WTC11 (cell line): Measurements from ENCODE around the gene NANOS2. TPM values are rescaled to one million over a fixed set of nuclear protein-coding genes. Genes with fewer than 3 reads are reported as not detected.

Source experiments
- AR ChIP-seq: fragments of 250-450 bp; sonication (Bioruptor Pico); IDR thresholded peaks from 2 replicates; pipeline ENCODE4 v1.9.0; 2021; ENCODE audit warnings: mild to moderate bottlenecking
- ATF1 ChIP-seq: sonication (generic); formaldehyde crosslinking; IDR thresholded peaks from 2 replicates; pipeline ENCODE4 v1.8.1; 2023; ENCODE audit warnings: mild to moderate bottlenecking, moderate library complexity, missing genetic modification reagents
- CBFB ChIP-seq: sonication (generic); formaldehyde crosslinking; IDR thresholded peaks from 2 replicates; pipeline ENCODE4 v1.8.1; 2022; ENCODE audit warnings: mild to moderate bottlenecking, low read depth, missing genetic modification reagents
- CREB1 ChIP-seq: sonication (generic); formaldehyde crosslinking; IDR thresholded peaks from 2 replicates; pipeline ENCODE4 v1.8.0; 2023; ENCODE audit warnings: mild to moderate bottlenecking, missing genetic modification reagents
- E2F1 ChIP-seq: sonication (generic); formaldehyde crosslinking; IDR thresholded peaks from 2 replicates; pipeline ENCODE4 v1.8.0; 2022; ENCODE audit warnings: mild to moderate bottlenecking, missing genetic modification reagents
- FOXK1 ChIP-seq: sonication (generic); formaldehyde crosslinking; IDR thresholded peaks from 2 replicates; pipeline ENCODE4 v1.8.0; 2022; ENCODE audit warnings: mild to moderate bottlenecking, moderate library complexity, missing genetic modification reagents
- FOXP1 ChIP-seq: sonication (generic); formaldehyde crosslinking; IDR thresholded peaks from 2 replicates; pipeline ENCODE4 v1.8.0; 2022; ENCODE audit warnings: missing genetic modification reagents, mild to moderate bottlenecking, moderate library complexity, borderline replicate concordance
- FOXP4 ChIP-seq: sonication (generic); formaldehyde crosslinking; IDR thresholded peaks from 2 replicates; pipeline ENCODE4 v1.8.0; 2022; ENCODE audit warnings: mild to moderate bottlenecking, missing genetic modification reagents
- IRF1 ChIP-seq: sonication (generic); formaldehyde crosslinking; IDR thresholded peaks from 2 replicates; pipeline ENCODE4 v1.8.0; 2023; ENCODE audit warnings: missing genetic modification reagents
- JUN ChIP-seq: sonication (generic); formaldehyde crosslinking; IDR thresholded peaks from 2 replicates; pipeline ENCODE4 v1.8.0; 2023; ENCODE audit warnings: mild to moderate bottlenecking, missing genetic modification reagents
- MXD4 ChIP-seq: fragments of 250-450 bp; sonication (Bioruptor Pico); IDR thresholded peaks from 2 replicates; pipeline ENCODE4 v1.8.0; 2021; ENCODE audit warnings: mild to moderate bottlenecking, moderate library complexity, borderline replicate concordance
- NR1H2 ChIP-seq: sonication (generic); formaldehyde crosslinking; IDR thresholded peaks from 2 replicates; pipeline ENCODE4 v1.9.0; 2021; ENCODE audit warnings: mild to moderate bottlenecking, moderate library complexity, missing genetic modification reagents
- NR2C2 ChIP-seq: sonication (generic); formaldehyde crosslinking; IDR thresholded peaks from 2 replicates; pipeline ENCODE4 v1.8.0; 2022; ENCODE audit warnings: mild to moderate bottlenecking, missing genetic modification reagents
- PREB ChIP-seq: sonication (generic); formaldehyde crosslinking; IDR thresholded peaks from 2 replicates; pipeline ENCODE4 v1.8.1; 2022; ENCODE audit warnings: mild to moderate bottlenecking, missing genetic modification reagents, moderate library complexity, borderline replicate concordance
- SP1 ChIP-seq: sonication (generic); formaldehyde crosslinking; conservative IDR thresholded peaks from 2 replicates; pipeline ENCODE4 v1.8.1; 2022; ENCODE audit warnings: missing genetic modification reagents
- TEAD1 ChIP-seq: sonication (generic); formaldehyde crosslinking; IDR thresholded peaks from 2 replicates; pipeline ENCODE4 v1.8.0; 2022; ENCODE audit warnings: mild to moderate bottlenecking, missing genetic modification reagents
- TEAD4 ChIP-seq: sonication (generic); formaldehyde crosslinking; IDR thresholded peaks from 2 replicates; pipeline ENCODE4 v1.8.0; 2022; ENCODE audit warnings: mild to moderate bottlenecking, missing genetic modification reagents
- TP53 ChIP-seq: sonication (generic); formaldehyde crosslinking; IDR thresholded peaks from 2 replicates; pipeline ENCODE4 v1.8.1; 2023; ENCODE audit warnings: mild to moderate bottlenecking, missing genetic modification reagents
- USF2 ChIP-seq: sonication (generic); formaldehyde crosslinking; IDR thresholded peaks from 2 replicates; pipeline ENCODE4 v1.8.1; 2023; ENCODE audit warnings: mild to moderate bottlenecking, missing genetic modification reagents, moderate library complexity
- ZNF121 ChIP-seq: sonication (generic); formaldehyde crosslinking; IDR thresholded peaks from 2 replicates; pipeline ENCODE4 v1.8.0; 2023; ENCODE audit warnings: missing genetic modification reagents
- ZNF425 ChIP-seq: fragments of 250-450 bp; sonication (Bioruptor Pico); conservative IDR thresholded peaks from 2 replicates; pipeline ENCODE4 v1.9.0; 2021; ENCODE audit warnings: mild to moderate bottlenecking
- ZNF512 ChIP-seq: sonication (generic); formaldehyde crosslinking; IDR thresholded peaks from 2 replicates; pipeline ENCODE4 v1.8.1; 2022; ENCODE audit warnings: missing genetic modification reagents, borderline replicate concordance
- ZSCAN18 ChIP-seq: fragments of 250-450 bp; sonication (Bioruptor Pico); IDR thresholded peaks from 2 replicates; pipeline ENCODE4 v2.1.2; 2022; ENCODE audit warnings: mild to moderate bottlenecking, moderate library complexity
- total RNA-seq: library from RNA; stranded (reverse); gene quantifications from 3 replicates; pipeline ENCODE4 v1.2.3, GENCODE V29; 2021

NANOS2 gene
- total RNA-seq, 1 experiment from 2014 or later, result 0.13 TPM

GRCh38 chr19:45952686-45953505, 38.3 kb upstream of the NANOS2 start (continued):
- TF ChIP-seq NR1H2 (CRISPR knock-in tag), result peak; percentile 59; the same call in 1 of the 2 replicates
- no peak for TF ChIP-seq AR (CRISPR knock-in tag)
- TF ChIP-seq FOXP4 (CRISPR knock-in tag), result peak; percentile 97
- TF ChIP-seq IRF1 (CRISPR knock-in tag), result peak; percentile 54; the same call in 1 of the 2 replicates
- TF ChIP-seq JUN (CRISPR knock-in tag), result peak; percentile 93
- TF ChIP-seq ZNF121 (CRISPR knock-in tag), result 0 out of 2 replicates have a peak, but pooled peaks have one; percentile 6
- peak; percentile 94 for TF ChIP-seq TP53
- TF ChIP-seq ZNF425 (CRISPR knock-in tag), result no peak
- TF ChIP-seq PREB (CRISPR knock-in tag), result peak; percentile 72; the same call in 1 of the 2 replicates
- TF ChIP-seq ATF1 (CRISPR knock-in tag), result 0 out of 2 replicates have a peak, but pooled peaks have one; percentile 19
- peak; percentile 95 for TF ChIP-seq FOXP1 (CRISPR knock-in tag)
- peak; percentile 46 for TF ChIP-seq USF2 (CRISPR knock-in tag)
- no peak for TF ChIP-seq MXD4 (CRISPR knock-in tag)
- TF ChIP-seq FOXK1 (CRISPR knock-in tag), result peak; percentile 55; the same call in 1 of the 2 replicates
- TF ChIP-seq NR2C2 (CRISPR knock-in tag), result peak; percentile 24; the same call in 1 of the 2 replicates
- no peak for TF ChIP-seq CBFB
- TF ChIP-seq SP1, result peak; percentile 56; the same call in 1 of the 2 replicates
- peak; percentile 77; the same call in 1 of the 2 replicates for TF ChIP-seq TEAD4 (CRISPR knock-in tag)
- no peak for TF ChIP-seq ZSCAN18 (CRISPR knock-in tag)
- TF ChIP-seq ZNF512 (CRISPR knock-in tag), result no peak
- peak; percentile 91 for TF ChIP-seq E2F1
- peak; percentile 50; the same call in 1 of the 2 replicates for TF ChIP-seq CREB1
- peak; percentile 90; the same call in 1 of the 2 replicates for TF ChIP-seq TEAD1 (CRISPR knock-in tag)
